Endometrium (tissue), 2 donors: ENCODE results near the gene SLC7A1.
A peak's percentile ranks its signal among the peaks of the same experiment; 100 is the strongest.
"Not testable (repeated sequence)": the region's sequence is repeated elsewhere in the genome, so short reads cannot be mapped to it uniquely, and the experiment has no call there.

ENCODE experiments used
- FAIRE-seq: peaks from 2 replicates; lab custom pipeline; 2012; peaks lifted over from hg19 to GRCh38; lab: Jason Lieb, UNC
- donor health status: control.
- donor health status: control.

Gene SLC7A1

GRCh38 chr13:29595380-29596063 lies at the start of gene SLC7A1:
TSS of gene SLC7A1 (minus strand) at chr13:29595688. CDS start at chr13:29536188, 59,500 bp downstream.
- no peak for FAIRE-seq

- FAIRE-seq, result no peak
These were observed 45.2 kb upstream of the SLC7A1 start for GRCh38 chr13:29640665-29641064.

GRCh38 chr13:29636831-29637230 lies 41.3 kb upstream of the SLC7A1 start:
- FAIRE-seq, result not testable (repeated sequence)

- no peak for FAIRE-seq
These were observed 29.5 kb upstream of the SLC7A1 start for GRCh38 chr13:29624997-29625396.

GRCh38 chr13:29621841-29622240 lies 26.4 kb upstream of the SLC7A1 start:
- no peak for FAIRE-seq

GRCh38 chr13:29621051-29621800 lies 25.7 kb upstream of the SLC7A1 start:
- no peak for FAIRE-seq

- FAIRE-seq, result no peak
These were observed 24.5 kb upstream of the SLC7A1 start for GRCh38 chr13:29619995-29620394.

GRCh38 chr13:29613101-29613500 lies 17.6 kb upstream of the SLC7A1 start:
- FAIRE-seq, result no peak

GRCh38 chr13:29607465-29607864 lies 12.0 kb upstream of the SLC7A1 start:
- FAIRE-seq, result no peak

- FAIRE-seq, result no peak
These were observed 10.5 kb upstream of the SLC7A1 start for GRCh38 chr13:29605860-29606526.

GRCh38 chr13:29598321-29598720 lies 2.8 kb upstream of the SLC7A1 start:
- FAIRE-seq, result no peak

GRCh38 chr13:29597706-29598105 lies 2.2 kb upstream of the SLC7A1 start:
- FAIRE-seq, result no peak

- no peak for FAIRE-seq
These were observed 1.8 kb upstream of the SLC7A1 start for GRCh38 chr13:29597246-29597645.

- no peak for FAIRE-seq
These were observed 553 bp upstream of the SLC7A1 start for GRCh38 chr13:29596064-29596418.

GRCh38 chr13:29594710-29595379 lies 643 bp downstream of the SLC7A1 start:
- FAIRE-seq, result no peak

- no peak for FAIRE-seq
These were observed 1.2 kb downstream of the SLC7A1 start for GRCh38 chr13:29594303-29594709.

- FAIRE-seq, result peak; percentile 15
These were observed 1.7 kb downstream of the SLC7A1 start for GRCh38 chr13:29593605-29594297.

GRCh38 chr13:29591310-29591709 lies 4.2 kb downstream of the SLC7A1 start:
- no peak for FAIRE-seq

- FAIRE-seq, result no peak
These were observed 5.5 kb downstream of the SLC7A1 start for GRCh38 chr13:29589967-29590366.

- FAIRE-seq, result no peak
These were observed 6.3 kb downstream of the SLC7A1 start for GRCh38 chr13:29589234-29589633.

GRCh38 chr13:29587645-29588044 lies 7.8 kb downstream of the SLC7A1 start:
- no peak for FAIRE-seq
